ENCODE measurements around the gene RGS3.
A peak's percentile ranks its signal among the peaks of the same experiment; 100 is the strongest.

- peak; percentile 25 to 28 for TF ChIP-seq CTCF (IDR thresholded peaks at IDR 0.05; ENCODE audit: extremely low read depth in 1 of 2, insufficient read depth in 1 of 2, low read depth in 1 of 2, low read length in 2 of 2)
- no peak for TF ChIP-seq FOS (IDR thresholded peaks at IDR 0.05; ENCODE audit: borderline replicate concordance, insufficient read depth, low read length)
- TF ChIP-seq POLR2A (IDR thresholded peaks at IDR 0.05; ENCODE audit: low read depth, low read length): peak; percentile 46
- no peak for TF ChIP-seq POLR2AphosphoS5 (IDR thresholded peaks at IDR 0.05; ENCODE audit: insufficient read depth, low read depth, low read length)
- TF ChIP-seq EZH2 (IDR thresholded peaks at IDR 0.05; ENCODE audit: borderline replicate concordance, low read depth, low read length, severe bottlenecking): no peak
- no peak for TF ChIP-seq MYC (IDR thresholded peaks at IDR 0.05; ENCODE audit: low read depth, low read length)
- TF ChIP-seq MAX (IDR thresholded peaks at IDR 0.05; ENCODE audit: insufficient read depth, insufficient read length): no peak
- no peak for TF ChIP-seq JUN (IDR thresholded peaks at IDR 0.05; ENCODE audit: borderline replicate concordance, insufficient read depth, insufficient read length, low read depth)
Measured at GRCh38 chr9:113508111-113508749, 44.7 kb downstream of the RGS3 start.
